PC-9 (cell line): ENCODE measurements around the gene AHCYL2.

Experiments
- EZH2 ChIP-seq: fragments of 200-600 bp; sonication (generic); IDR thresholded peaks from 2 replicates; pipeline ENCODE4 v1.8.0; 2017; ENCODE audit warnings: antibody characterized with exemption, low read depth
- TF ChIP-seq, protein P1 (sequence below): fragments of 200-600 bp; sonication (generic); conservative IDR thresholded peaks from 2 replicates; pipeline ENCODE4 v1.6.1; 2017; ENCODE audit warnings: mixed run types, antibody characterized with exemption, mild to moderate bottlenecking, moderate library complexity

DNA sequence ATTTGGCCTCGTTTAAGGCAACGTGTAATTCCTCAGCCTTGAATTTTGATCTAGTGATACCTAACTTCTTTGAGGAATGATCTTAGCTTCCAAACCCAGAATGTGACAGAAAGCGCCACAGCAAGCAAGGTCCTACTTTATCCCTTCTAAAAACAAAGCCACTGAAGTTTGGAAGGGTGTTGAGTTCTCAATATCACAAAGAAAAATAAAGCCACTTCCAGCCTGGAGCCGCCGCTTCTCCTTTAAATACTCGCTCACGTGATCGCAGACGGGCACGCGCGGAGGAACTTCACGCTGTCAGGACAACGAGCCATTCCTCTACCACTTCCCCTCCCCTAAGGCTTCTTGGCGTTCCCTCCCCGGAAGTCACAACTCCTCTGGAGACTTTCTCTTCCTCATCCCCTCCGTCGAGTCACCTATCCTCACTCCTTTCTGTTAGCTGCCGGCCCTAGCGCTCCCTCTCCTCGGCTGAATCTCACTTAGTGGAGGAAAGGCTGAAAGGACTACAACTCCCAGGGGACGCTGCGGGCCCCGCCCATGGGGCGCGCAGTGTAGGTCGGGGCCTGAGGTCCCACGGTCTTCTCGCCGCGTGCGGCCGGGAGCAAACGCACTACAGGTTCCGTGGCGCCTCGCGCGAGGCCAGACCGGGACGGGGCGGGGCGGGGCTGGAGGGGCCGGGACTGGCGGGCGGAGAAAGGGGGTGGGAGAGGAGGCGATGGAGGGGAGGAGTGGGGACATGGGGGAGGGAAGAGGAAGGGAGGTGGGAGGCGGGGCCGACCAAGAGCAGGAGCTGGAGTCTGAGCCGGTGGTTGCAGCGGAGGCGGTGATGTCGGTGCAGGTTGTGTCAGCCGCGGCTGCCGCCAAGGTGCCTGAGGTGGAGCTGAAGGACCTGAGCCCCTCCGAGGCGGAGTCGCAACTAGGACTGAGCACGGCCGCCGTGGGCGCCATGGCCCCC, at the start of gene AHCYL2:
- TF ChIP-seq, protein P1, sequence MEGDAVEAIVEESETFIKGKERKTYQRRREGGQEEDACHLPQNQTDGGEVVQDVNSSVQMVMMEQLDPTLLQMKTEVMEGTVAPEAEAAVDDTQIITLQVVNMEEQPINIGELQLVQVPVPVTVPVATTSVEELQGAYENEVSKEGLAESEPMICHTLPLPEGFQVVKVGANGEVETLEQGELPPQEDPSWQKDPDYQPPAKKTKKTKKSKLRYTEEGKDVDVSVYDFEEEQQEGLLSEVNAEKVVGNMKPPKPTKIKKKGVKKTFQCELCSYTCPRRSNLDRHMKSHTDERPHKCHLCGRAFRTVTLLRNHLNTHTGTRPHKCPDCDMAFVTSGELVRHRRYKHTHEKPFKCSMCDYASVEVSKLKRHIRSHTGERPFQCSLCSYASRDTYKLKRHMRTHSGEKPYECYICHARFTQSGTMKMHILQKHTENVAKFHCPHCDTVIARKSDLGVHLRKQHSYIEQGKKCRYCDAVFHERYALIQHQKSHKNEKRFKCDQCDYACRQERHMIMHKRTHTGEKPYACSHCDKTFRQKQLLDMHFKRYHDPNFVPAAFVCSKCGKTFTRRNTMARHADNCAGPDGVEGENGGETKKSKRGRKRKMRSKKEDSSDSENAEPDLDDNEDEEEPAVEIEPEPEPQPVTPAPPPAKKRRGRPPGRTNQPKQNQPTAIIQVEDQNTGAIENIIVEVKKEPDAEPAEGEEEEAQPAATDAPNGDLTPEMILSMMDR, result no peak
- TF ChIP-seq EZH2, result no peak
